AG09309 (cell line): ENCODE data around the gene SLC7A7.
"Not testable (repeated sequence)": the region's sequence is repeated elsewhere in the genome, so short reads cannot be mapped to it uniquely, and the experiment has no call there.

Experiments
- DNase-seq: peaks from one replicate; pipeline ENCODE4 v3.0.0-alpha.2; 2010; ENCODE audit warnings: low read depth
- H3K4me3 ChIP-seq: 2 replicates; pipeline ENCODE4 v1.5.1; 2011; ENCODE audit warnings: mild to moderate bottlenecking, low read depth, low read length, moderate library complexity; ENCODE audit not compliant: control insufficient read depth
- CTCF ChIP-seq: IDR thresholded peaks from 2 replicates; pipeline ENCODE4 v1.5.1; 2011; ENCODE audit warnings: mild to moderate bottlenecking, low read depth, low read length, inconsistent platforms; ENCODE audit not compliant: insufficient read depth, control insufficient read depth; ENCODE audit errors: missing control alignments

Gene SLC7A7

GRCh38 chr14:22781301-22781991 lies 33.8 kb downstream of the SLC7A7 start:
- no peak for DNase-seq
- TF ChIP-seq CTCF: no peak
- no peak overlapping the region for H3K4me3 ChIP-seq

GRCh38 chr14:22780941-22781300 lies 34.3 kb downstream of the SLC7A7 start:
- no peak overlapping the region for H3K4me3 ChIP-seq
- no peak for TF ChIP-seq CTCF
- no peak for DNase-seq

- TF ChIP-seq CTCF: no peak
- no peak overlapping the region for H3K4me3 ChIP-seq
- DNase-seq: no peak
Measured at GRCh38 chr14:22780105-22780679, 35.0 kb downstream of the SLC7A7 start.

- DNase-seq: no peak
- TF ChIP-seq CTCF: no peak
- H3K4me3 ChIP-seq: no peak overlapping the region
Measured at GRCh38 chr14:22778084-22778483, 37.2 kb downstream of the SLC7A7 start.

GRCh38 chr14:22776849-22777248 lies 38.4 kb downstream of the SLC7A7 start:
- DNase-seq, H3K4me3 ChIP-seq: not testable (repeated sequence)

GRCh38 chr14:22776215-22776614 lies 39.0 kb downstream of the SLC7A7 start:
- no peak for TF ChIP-seq CTCF
- no peak overlapping the region for H3K4me3 ChIP-seq

GRCh38 chr14:22774011-22774706 lies 41.1 kb downstream of the SLC7A7 start:
- no peak overlapping the region for H3K4me3 ChIP-seq
- DNase-seq: no peak
- TF ChIP-seq CTCF: no peak

More at GRCh38 chr14:22776215-22776614, 39.0 kb downstream of the SLC7A7 start:
- no peak for DNase-seq
